Measurements from ENCODE around the gene MKNK1.

The MKNK1 gene

GRCh38 chr1:46571691-46572225 is 32.3 kb downstream of the MKNK1 start:
- DNase-seq (ENCODE audit: insufficient read length, low spot score): no peak
- no peak for FAIRE-seq
- TF ChIP-seq PAX5 (IDR thresholded peaks at IDR 0.05; ENCODE audit: insufficient read depth, low read length, severe bottlenecking): no peak
- TF ChIP-seq POLR2AphosphoS5 (IDR thresholded peaks at IDR 0.05; ENCODE audit: low read depth, low read length): no peak
- no peak for TF ChIP-seq POLR2A (IDR thresholded peaks at IDR 0.05; ENCODE audit: low read depth, low read length)
- TF ChIP-seq POU2F2 (IDR thresholded peaks at IDR 0.05; ENCODE audit: low read depth, low read length): no peak
- no peak for TF ChIP-seq TAF1 (IDR thresholded peaks at IDR 0.05; ENCODE audit: low read depth, low read length)
- no peak for TF ChIP-seq SPI1 (IDR thresholded peaks at IDR 0.05; ENCODE audit: low read depth, low read length)

DNA sequence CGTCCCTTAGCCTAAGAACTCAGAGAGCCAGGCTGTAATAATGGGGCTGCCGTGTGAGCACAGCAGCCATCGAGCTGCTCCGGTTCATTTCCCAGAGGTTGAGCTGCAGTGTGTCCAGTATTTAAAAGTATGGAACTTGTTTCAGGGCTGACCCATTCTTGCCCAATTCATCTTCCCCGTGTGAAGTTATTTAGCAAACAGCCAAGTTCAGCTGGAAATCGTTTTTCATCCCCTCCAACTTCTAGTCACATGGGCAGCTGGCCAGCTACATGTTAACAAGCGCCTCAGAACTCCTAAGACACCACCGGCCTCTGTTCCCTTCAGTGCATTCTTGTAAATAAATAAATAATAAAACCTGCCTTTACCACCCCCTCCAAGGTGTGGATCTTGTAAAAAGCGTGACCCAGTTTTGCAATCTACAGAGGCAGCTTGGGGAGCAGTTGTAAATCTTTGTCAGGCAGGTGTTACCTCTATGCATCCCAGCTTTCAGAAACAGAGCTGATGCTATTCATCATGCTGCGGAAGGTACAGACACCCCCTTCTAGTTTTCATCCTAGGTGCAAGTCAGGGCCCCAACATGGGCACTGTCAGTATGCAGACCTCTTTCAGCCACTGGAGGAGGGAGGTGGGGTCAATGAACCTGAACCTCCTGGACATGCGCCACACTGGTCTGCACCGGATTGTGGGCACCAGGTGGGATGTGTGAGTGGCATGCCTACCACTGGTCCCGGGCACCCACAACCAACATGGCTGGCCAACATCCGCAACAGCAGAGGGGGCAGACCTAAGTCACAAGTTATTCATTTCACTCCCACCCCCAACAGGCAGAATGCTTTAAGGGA is 34.0 kb downstream of the MKNK1 start:
- DNase-seq (ENCODE audit: insufficient read length, low spot score) (no peak), FAIRE-seq (no peak)
- TF ChIP-seq POLR2A (IDR thresholded peaks at IDR 0.05; ENCODE audit: low read depth, low read length) (no peak), POU2F2 (IDR thresholded peaks at IDR 0.05; ENCODE audit: low read depth, low read length) (no peak), SPI1 (IDR thresholded peaks at IDR 0.05; ENCODE audit: low read depth, low read length) (no peak), PAX5 (IDR thresholded peaks at IDR 0.05; ENCODE audit: insufficient read depth, low read length, severe bottlenecking) (no peak), TAF1 (IDR thresholded peaks at IDR 0.05; ENCODE audit: low read depth, low read length) (no peak), POLR2AphosphoS5 (IDR thresholded peaks at IDR 0.05; ENCODE audit: low read depth, low read length) (no peak)

DNA sequence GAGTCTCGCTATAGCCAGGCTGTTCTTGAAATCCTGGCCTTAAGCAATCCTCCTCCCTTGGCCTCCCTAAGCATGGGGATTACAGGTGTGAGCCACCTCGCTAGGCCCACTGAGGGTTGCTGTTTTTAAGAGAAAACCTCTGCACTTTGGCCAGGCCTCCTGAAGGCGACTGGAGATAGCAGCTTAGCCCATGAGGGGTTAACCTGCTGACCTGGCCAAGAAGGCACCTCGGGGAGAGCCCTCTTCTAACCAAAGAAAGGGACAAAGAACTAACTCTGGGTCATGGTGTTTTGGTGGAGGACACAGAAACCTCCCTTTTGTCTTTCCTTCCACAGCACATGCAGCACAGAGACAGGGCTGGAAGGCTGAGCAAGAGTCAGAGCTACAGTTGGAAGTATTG is 35.0 kb downstream of the MKNK1 start:
- no peak for DNase-seq (ENCODE audit: insufficient read length, low spot score)
- FAIRE-seq: no peak
- no peak for TF ChIP-seq POU2F2 (IDR thresholded peaks at IDR 0.05; ENCODE audit: low read depth, low read length)

GRCh38 chr1:46568461-46568891 is 35.6 kb downstream of the MKNK1 start:
- FAIRE-seq (no peak), DNase-seq (ENCODE audit: insufficient read length, low spot score) (no peak)
- TF ChIP-seq SPI1 (IDR thresholded peaks at IDR 0.05; ENCODE audit: low read depth, low read length) (no peak), POU2F2 (IDR thresholded peaks at IDR 0.05; ENCODE audit: low read depth, low read length) (no peak), PAX5 (IDR thresholded peaks at IDR 0.05; ENCODE audit: insufficient read depth, low read length, severe bottlenecking) (no peak), POLR2A (IDR thresholded peaks at IDR 0.05; ENCODE audit: low read depth, low read length) (no peak), TAF1 (IDR thresholded peaks at IDR 0.05; ENCODE audit: low read depth, low read length) (no peak), POLR2AphosphoS5 (IDR thresholded peaks at IDR 0.05; ENCODE audit: low read depth, low read length) (no peak)

DNA sequence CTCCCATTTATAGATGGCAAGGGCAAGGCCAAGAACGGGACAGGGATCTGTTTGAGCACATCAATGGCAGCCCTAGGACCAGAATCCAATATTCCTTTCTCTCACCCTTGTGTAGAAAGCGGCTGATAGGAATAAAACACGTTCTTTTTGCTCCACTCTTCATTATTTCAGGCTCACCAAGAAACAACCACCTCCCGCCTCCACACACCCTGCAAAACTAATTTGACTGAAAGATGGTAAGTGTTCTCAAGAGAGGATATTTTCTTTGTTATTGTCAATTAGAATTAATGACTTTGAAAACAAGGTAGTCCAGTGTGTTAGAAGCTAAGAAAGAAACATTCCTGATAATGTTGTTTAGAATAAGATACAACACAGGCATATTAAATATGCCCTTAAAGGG is 40.7 kb downstream of the MKNK1 start:
- FAIRE-seq: no peak
- no peak for DNase-seq (ENCODE audit: insufficient read length, low spot score)
- TF ChIP-seq POU2F2 (IDR thresholded peaks at IDR 0.05; ENCODE audit: low read depth, low read length): no peak
- no peak for TF ChIP-seq TAF1 (IDR thresholded peaks at IDR 0.05; ENCODE audit: low read depth, low read length)
- TF ChIP-seq POLR2A (IDR thresholded peaks at IDR 0.05; ENCODE audit: low read depth, low read length): no peak
- TF ChIP-seq POLR2AphosphoS5 (IDR thresholded peaks at IDR 0.05; ENCODE audit: low read depth, low read length): no peak
- TF ChIP-seq SPI1 (IDR thresholded peaks at IDR 0.05; ENCODE audit: low read depth, low read length): no peak
- TF ChIP-seq PAX5 (IDR thresholded peaks at IDR 0.05; ENCODE audit: insufficient read depth, low read length, severe bottlenecking): no peak

DNA sequence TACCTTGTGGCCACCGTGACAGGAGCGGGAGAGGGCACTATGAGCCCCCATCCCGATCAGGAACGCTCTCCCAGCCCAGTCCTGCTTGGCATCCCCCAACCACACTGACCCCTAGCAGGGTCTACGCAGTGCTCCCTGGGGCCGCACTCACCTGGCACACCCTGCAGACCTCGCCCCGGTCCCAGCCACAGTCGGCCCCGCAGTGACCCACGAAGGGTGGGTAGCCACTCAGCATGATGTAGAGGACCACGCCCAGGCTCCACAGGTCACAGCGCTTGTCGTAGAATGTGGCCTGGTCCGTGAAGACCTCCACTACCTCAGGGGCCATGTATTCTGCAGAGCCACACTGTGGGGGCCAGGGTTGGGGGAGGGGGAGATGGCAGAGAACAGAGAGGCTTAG is 41.6 kb downstream of the MKNK1 start:
- no peak for FAIRE-seq
- TF ChIP-seq PAX5 (IDR thresholded peaks at IDR 0.05; ENCODE audit: insufficient read depth, low read length, severe bottlenecking) (no peak), POLR2AphosphoS5 (IDR thresholded peaks at IDR 0.05; ENCODE audit: low read depth, low read length) (no peak), POU2F2 (IDR thresholded peaks at IDR 0.05; ENCODE audit: low read depth, low read length) (no peak)
- no peak for DNase-seq (ENCODE audit: insufficient read length, low spot score)

DNA sequence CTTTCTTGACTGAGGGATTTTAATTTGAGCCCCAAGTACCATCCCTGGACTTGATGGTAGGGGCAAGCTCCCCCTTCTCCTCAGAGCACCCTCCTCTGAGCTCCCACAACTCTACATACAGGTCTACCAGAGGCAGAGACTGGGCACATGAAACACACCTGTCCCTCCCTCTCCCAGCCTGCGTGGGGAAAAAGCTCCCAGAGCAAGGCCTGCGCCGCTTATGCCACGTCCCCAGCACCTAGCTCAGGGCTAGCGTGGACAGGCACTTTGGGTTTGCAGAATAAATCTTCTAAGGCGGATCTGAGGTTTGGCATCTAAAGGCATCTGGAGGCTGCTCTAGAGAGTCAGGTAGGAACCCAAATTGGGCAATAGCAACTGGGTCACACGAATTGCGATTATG is 45.1 kb downstream of the MKNK1 start:
- TF ChIP-seq POLR2A (IDR thresholded peaks at IDR 0.05; ENCODE audit: low read depth, low read length): no peak
- TF ChIP-seq SPI1 (IDR thresholded peaks at IDR 0.05; ENCODE audit: low read depth, low read length): no peak
- no peak for TF ChIP-seq POU2F2 (IDR thresholded peaks at IDR 0.05; ENCODE audit: low read depth, low read length)
- TF ChIP-seq POLR2AphosphoS5 (IDR thresholded peaks at IDR 0.05; ENCODE audit: low read depth, low read length): no peak
- TF ChIP-seq TAF1 (IDR thresholded peaks at IDR 0.05; ENCODE audit: low read depth, low read length): no peak
- TF ChIP-seq PAX5 (IDR thresholded peaks at IDR 0.05; ENCODE audit: insufficient read depth, low read length, severe bottlenecking): no peak
- DNase-seq (ENCODE audit: insufficient read length, low spot score) (no peak), FAIRE-seq (no peak)

DNA sequence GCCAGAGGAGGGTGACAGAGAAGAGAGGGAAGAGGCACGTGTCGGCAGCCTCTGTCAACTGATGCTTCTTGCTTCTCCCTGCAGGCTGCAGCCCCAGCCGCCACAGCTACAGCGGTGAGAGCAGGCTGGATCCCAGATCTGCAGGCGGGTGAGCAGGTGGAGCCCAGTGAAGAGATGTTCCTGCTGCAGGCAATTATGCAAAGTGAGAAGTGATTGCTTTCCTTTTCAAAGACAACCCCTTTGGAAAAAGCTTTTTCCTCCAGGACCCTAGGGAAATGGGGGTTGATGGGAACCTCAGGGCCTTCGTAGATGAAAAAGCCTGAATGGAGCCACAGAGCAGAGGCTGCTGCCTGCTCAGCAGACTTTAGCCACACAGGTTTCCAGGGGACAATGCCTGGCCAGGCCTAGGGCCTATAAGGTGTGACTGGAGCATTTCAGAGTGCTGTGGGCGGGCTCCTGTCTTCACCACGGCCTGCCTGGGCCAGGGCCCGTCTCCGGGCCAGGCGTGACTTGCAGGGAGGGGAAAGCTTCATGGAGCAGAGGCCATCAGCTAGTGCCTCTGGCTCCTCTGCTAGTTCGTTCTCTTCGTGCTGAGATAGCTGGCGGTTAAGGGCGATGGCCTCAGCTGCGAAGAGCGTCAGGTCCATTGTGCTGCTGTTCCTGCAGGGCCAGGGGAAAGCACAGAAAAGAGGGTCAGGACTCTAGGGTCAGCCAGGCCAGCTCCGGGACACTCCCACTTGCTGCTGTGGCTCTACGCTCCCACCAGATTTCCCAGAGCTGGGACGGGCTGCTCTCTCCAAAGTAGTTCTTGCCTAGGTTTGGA is 45.7 kb downstream of the MKNK1 start:
- FAIRE-seq: no peak
- TF ChIP-seq POLR2AphosphoS5 (IDR thresholded peaks at IDR 0.05; ENCODE audit: low read depth, low read length) (no peak), PAX5 (IDR thresholded peaks at IDR 0.05; ENCODE audit: insufficient read depth, low read length, severe bottlenecking) (no peak), TAF1 (IDR thresholded peaks at IDR 0.05; ENCODE audit: low read depth, low read length) (no peak), POLR2A (IDR thresholded peaks at IDR 0.05; ENCODE audit: low read depth, low read length) (no peak), SPI1 (IDR thresholded peaks at IDR 0.05; ENCODE audit: low read depth, low read length) (no peak), POU2F2 (IDR thresholded peaks at IDR 0.05; ENCODE audit: low read depth, low read length) (no peak)
- DNase-seq (ENCODE audit: insufficient read length, low spot score): no peak

GRCh38 chr1:46557403-46557802 is 46.7 kb downstream of the MKNK1 start:
- TF ChIP-seq POLR2AphosphoS5 (IDR thresholded peaks at IDR 0.05; ENCODE audit: low read depth, low read length): no peak
- no peak for TF ChIP-seq POU2F2 (IDR thresholded peaks at IDR 0.05; ENCODE audit: low read depth, low read length)
- no peak for TF ChIP-seq SPI1 (IDR thresholded peaks at IDR 0.05; ENCODE audit: low read depth, low read length)
- no peak for TF ChIP-seq TAF1 (IDR thresholded peaks at IDR 0.05; ENCODE audit: low read depth, low read length)
- TF ChIP-seq POLR2A (IDR thresholded peaks at IDR 0.05; ENCODE audit: low read depth, low read length): no peak
- no peak for TF ChIP-seq PAX5 (IDR thresholded peaks at IDR 0.05; ENCODE audit: insufficient read depth, low read length, severe bottlenecking)
- no peak for FAIRE-seq
- DNase-seq (ENCODE audit: insufficient read length, low spot score): no peak
